GM12878 (cell line): ENCODE data around the gene S100A7. TPM values are rescaled to one million over a fixed set of nuclear protein-coding genes. Genes with fewer than 3 reads are reported as not detected.

Experiments used
- ATAC-seq: fragments of 200-7000 bp; cut with Tn5 transposase; 3 replicates; pipeline ENCODE4 v1.9.1; 2020; ENCODE audit warnings: mild to moderate bottlenecking, moderate library complexity
- BruUV-seq: library from RNA; stranded (reverse); fragments of 400-500 nt; replicated peaks from 2 replicates; lab custom pipeline; 2021; lab: Mats Ljungman, UMichigan
- CTCF ChIA-PET: fragments of 300-600 bp; sonication (Branson Sonifier 250); formaldehyde crosslinking; extraction: SDS; loops from one replicate; lab custom pipeline; 2021; ENCODE audit warnings: inconsistent platforms; lab: Yijun Ruan, JAX
- POLR2A ChIA-PET: fragments of 350-600 bp; formaldehyde crosslinking; extraction: SDS; loops from one replicate; lab custom pipeline; 2021; ENCODE audit warnings: inconsistent platforms; lab: Charles Lee
- RAD21 ChIA-PET: fragments of 300-600 bp; sonication (Branson Sonifier 250); formaldehyde crosslinking; loops from one replicate; lab custom pipeline; 2023; ENCODE audit warnings: antibody characterized with exemption; ENCODE audit not compliant: unreplicated experiment; lab: Charles Lee
- SMC1A ChIA-PET: fragments of 300-600 bp; sonication (Branson Sonifier 250); formaldehyde crosslinking; loops from one replicate; lab custom pipeline; 2023; ENCODE audit not compliant: unreplicated experiment, uncharacterized antibody; lab: Charles Lee
- DNase-seq: peaks from one replicate; pipeline ENCODE4 v3.0.0-alpha.2; 2011; ENCODE audit warnings: low read depth, low spot score
- FAIRE-seq: peaks from 3 replicates; lab custom pipeline; 2011; peaks lifted over from hg19 to GRCh38; lab: Jason Lieb, UNC
- H2AFZ ChIP-seq: 2 replicates; pipeline ENCODE4 v1.6.0; 2011; ENCODE audit warnings: low read depth, low read length, control low read depth; ENCODE audit not compliant: control insufficient read depth
- H3K27ac ChIP-seq: 2 replicates; pipeline ENCODE4 v1.5.1; 2011; ENCODE audit warnings: control low read depth; ENCODE audit not compliant: control insufficient read depth, insufficient read depth
- H3K27me3 ChIP-seq, 2 experiments: replicated peaks in 1 of 2; 2 replicates each; pipeline versions ENCODE4 v1.6.0 to v1.6.1; 2011; ENCODE audit warnings: low read length in 1 of 2; ENCODE audit not compliant: control insufficient read depth in 2 of 2, insufficient read depth in 2 of 2
- H3K36me3 ChIP-seq, 2 experiments: 2 replicates each; pipeline ENCODE4 v1.5.1; 2011; ENCODE audit warnings: low read length in 1 of 2; ENCODE audit not compliant: control insufficient read depth in 2 of 2, insufficient read depth in 2 of 2
- H3K4me1 ChIP-seq: 2 replicates; pipeline ENCODE4 v1.6.1; 2011; ENCODE audit warnings: mild to moderate bottlenecking, low read length, moderate library complexity, mixed read lengths; ENCODE audit not compliant: control insufficient read depth, insufficient read depth
- H3K4me2 ChIP-seq: 2 replicates; pipeline ENCODE4 v1.6.0; 2011; ENCODE audit warnings: control low read depth; ENCODE audit not compliant: control insufficient read depth, insufficient read depth
- H3K4me3 ChIP-seq: fragments of 200-600 bp; sonication (generic); 2 replicates; pipeline ENCODE4 v1.5.1; 2016
- H3K79me2 ChIP-seq: 2 replicates; pipeline ENCODE4 v1.6.0; 2011; ENCODE audit warnings: low read length; ENCODE audit not compliant: control insufficient read depth, insufficient read depth
- H3K9ac ChIP-seq: 2 replicates; pipeline ENCODE4 v1.8.0; 2011; ENCODE audit warnings: low read length, control low read depth, mixed read lengths; ENCODE audit not compliant: control insufficient read depth, insufficient read depth
- H3K9me3 ChIP-seq: replicated peaks from 3 replicates; pipeline ENCODE4 v1.5.1; 2011; ENCODE audit warnings: mild to moderate bottlenecking, low read length; ENCODE audit not compliant: control insufficient read depth, insufficient read depth
- H4K20me1 ChIP-seq: 2 replicates; pipeline ENCODE4 v1.6.0; 2011; ENCODE audit not compliant: control insufficient read depth, insufficient read depth
- CHD4 ChIP-seq: fragments of 200-600 bp; sonication (generic); IDR thresholded peaks from 2 replicates; pipeline ENCODE4 v1.6.1; 2016; ENCODE audit warnings: mild to moderate bottlenecking
- FOS ChIP-seq: IDR thresholded peaks from 3 replicates; pipeline ENCODE4 v1.6.1; 2011; ENCODE audit warnings: borderline replicate concordance; ENCODE audit not compliant: insufficient read length; ENCODE audit errors: extremely low read depth
- FOXK2 ChIP-seq: fragments of 450-650 bp; IDR thresholded peaks from 2 replicates; pipeline ENCODE4 v1.6.1; 2017; ENCODE audit warnings: mild to moderate bottlenecking, moderate library complexity
- GATAD2B ChIP-seq: fragments of 450-650 bp; conservative IDR thresholded peaks from 2 replicates; pipeline ENCODE4 v1.6.1; 2017; ENCODE audit warnings: low read depth, mild to moderate bottlenecking, moderate library complexity
- HDAC6 ChIP-seq: fragments of 200-600 bp; sonication (generic); IDR thresholded peaks from one replicate; pipeline ENCODE4 v1.8.0; 2017; ENCODE audit warnings: antibody characterized with exemption; ENCODE audit not compliant: unreplicated experiment
- KDM1A ChIP-seq: fragments of 200-600 bp; sonication (generic); IDR thresholded peaks from 2 replicates; pipeline ENCODE4 v1.6.1; 2016; ENCODE audit warnings: borderline replicate concordance
- NR2F1 ChIP-seq: fragments of 450-650 bp; conservative IDR thresholded peaks from 2 replicates; pipeline ENCODE4 v1.6.1; 2017; ENCODE audit warnings: mild to moderate bottlenecking
- STAT1 ChIP-seq: fragments of 450-650 bp; conservative IDR thresholded peaks from 2 replicates; pipeline ENCODE4 v1.6.1; 2014; ENCODE audit warnings: antibody characterized with exemption, mild to moderate bottlenecking
- YBX1 ChIP-seq: fragments of 450-650 bp; IDR thresholded peaks from 2 replicates; pipeline ENCODE4 v1.6.1; 2016; ENCODE audit warnings: antibody characterized with exemption
- ZNF274 ChIP-seq: IDR thresholded peaks from one replicate; pipeline ENCODE4 v1.8.0; 2011; ENCODE audit not compliant: insufficient read length, insufficient read depth
- ZZZ3 ChIP-seq: IDR thresholded peaks from 2 replicates; pipeline ENCODE4 v1.6.1; 2011; ENCODE audit warnings: low read depth; ENCODE audit not compliant: control insufficient read depth, insufficient read length
- WGBS: methylation state at CpG from one replicate; pipeline ENCODE4 v1.1.6; 2016; ENCODE audit warnings: low lambda C conversion rate; ENCODE audit not compliant: insufficient replicate concordance, insufficient coverage; ENCODE audit errors: missing lambda C conversion rate; 5-methylcytosine and 5-hydroxymethylcytosine counted together
- in situ Hi-C: fragments of 300-500 bp; cut with MboI; formaldehyde crosslinking; loops from 9 replicates; pipeline ENCODE4 v1.14.3; 2018; ENCODE audit warnings: mixed read lengths
- intact Hi-C: fragments of 100-400 bp; cut with micrococcal nuclease; formaldehyde crosslinking; loops from one replicate; pipeline ENCODE4 v1.14.2; 2022; ENCODE audit not compliant: unreplicated experiment
- polyA plus RNA-seq, 11 experiments: library from polyadenylated mRNA; depleted of rRNA in 4 of 11; unstranded in 6 of 11; stranded (reverse) in 5 of 11; fragments of >200 nt; fragmentation: Nextera tagmentation in 4 of 11; fragmentation: Illumina TruSeq in 1 of 11; extraction: Ambion mirVana in 4 of 11; extraction: Trizol in 1 of 11; gene quantifications; 1 replicate in 1 of 11; 2 replicates in 10 of 11; pipeline versions ENCODE4 v1.2.1 to v1.2.3, GENCODE V29; 2011 to 2016; ENCODE audit warnings: inconsistent platforms in 2 of 11, missing spikeins in 2 of 11, low read depth in 1 of 11
- total RNA-seq, 4 experiments: library from RNA; depleted of rRNA in 3 of 4; stranded (reverse); fragments of >200 nt in 3 of 4; fragmentation: Illumina TruSeq in 1 of 4; extraction: Trizol in 1 of 4; gene quantifications; 2 replicates each; pipeline versions ENCODE4 v1.2.1 to v1.2.3, GENCODE V29; 2013 to 2021
- TF ChIP-seq, protein P1 (sequence below): fragments of 450-650 bp; IDR thresholded peaks from 2 replicates; pipeline ENCODE4 v1.6.1; 2014; ENCODE audit warnings: mild to moderate bottlenecking
- TF ChIP-seq, protein P2 (sequence below): fragments of 450-650 bp; IDR thresholded peaks from 2 replicates; pipeline ENCODE4 v1.6.1; 2017; ENCODE audit warnings: borderline replicate concordance
- TF ChIP-seq, protein P3 (sequence below): fragments of 450-650 bp; formaldehyde crosslinking; IDR thresholded peaks from 2 replicates; pipeline ENCODE4 v1.5.0; 2022; ENCODE audit warnings: mild to moderate bottlenecking, missing genetic modification characterization
- TF ChIP-seq, protein P4 (sequence below): fragments of 150-350 bp; IDR thresholded peaks from 2 replicates; pipeline ENCODE4 v1.6.1; 2014; ENCODE audit warnings: mild to moderate bottlenecking, low read depth, low read length

S100A7 gene
- total and polyA plus RNA-seq, 10 of the 15 experiments (the other 5 are each of a cell fraction or from before 2014, with no cell fraction given): not detected

DNA sequence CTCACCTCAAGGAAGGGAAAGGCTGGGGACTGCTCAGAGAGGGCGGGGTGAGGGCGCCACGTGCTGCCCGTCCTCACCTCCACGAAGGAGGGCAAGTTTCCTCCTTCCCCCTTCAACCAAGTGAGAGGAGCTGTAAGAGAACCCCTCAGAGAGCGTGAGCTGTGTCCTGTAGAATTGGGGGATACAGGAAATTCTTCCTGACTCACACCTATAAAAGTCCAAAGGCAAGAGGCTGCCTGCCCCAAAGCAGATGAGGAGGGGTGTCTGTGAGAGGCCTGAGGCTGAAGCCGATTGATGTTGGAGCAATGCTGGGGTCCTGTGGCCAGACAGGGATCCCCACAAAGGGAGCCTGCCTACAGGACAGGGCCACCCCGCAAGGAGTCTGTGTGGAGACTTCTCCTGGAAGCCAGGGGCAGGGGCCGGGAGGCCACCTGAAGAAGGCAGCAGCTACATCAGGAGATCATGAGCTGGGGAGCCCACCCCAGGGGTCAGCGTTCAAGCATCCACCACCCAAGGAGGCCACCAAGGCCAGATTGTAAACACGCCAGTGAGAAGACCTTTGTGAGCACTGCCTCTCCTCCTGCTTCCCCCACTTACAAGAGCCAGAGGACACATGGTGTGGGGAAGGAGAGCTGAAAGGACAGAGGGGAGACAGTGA, 47.6 kb upstream of the S100A7 start (continued):
- no peak for TF ChIP-seq KDM1A

DNA sequence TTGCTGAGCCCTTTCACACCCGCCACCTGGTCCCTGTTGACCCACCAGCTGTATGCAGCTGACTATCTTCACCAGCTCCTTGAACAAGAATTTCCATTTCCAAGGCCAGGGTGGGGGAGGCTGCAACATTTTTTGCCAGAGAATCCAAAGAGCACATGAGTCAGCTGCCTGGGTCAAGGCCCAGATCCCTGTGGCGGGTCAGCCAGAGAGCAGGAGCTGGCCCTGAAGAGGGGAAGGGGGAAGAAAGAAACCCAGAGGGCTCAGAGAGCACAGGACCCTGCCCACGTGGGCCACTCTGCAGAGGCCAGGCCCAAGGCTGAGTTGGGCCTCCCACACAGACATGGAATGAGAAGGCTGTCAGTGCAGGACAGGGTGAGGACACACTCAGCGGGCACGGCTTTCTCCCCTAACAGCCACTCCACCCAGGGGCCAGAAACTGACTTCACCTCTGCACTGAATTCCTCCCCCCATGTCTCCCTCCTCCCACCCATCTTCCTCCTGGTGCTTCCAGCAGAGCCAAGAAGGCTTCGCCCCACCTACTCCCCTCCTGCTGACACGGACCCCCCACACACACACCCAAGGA, 46.5 kb upstream of the S100A7 start:
- Histone ChIP-seq H3K27me3 (no peaks in the 10 kb centered on the region), H2AFZ (no peak overlapping the region), H3K79me2 (no peaks in the 10 kb centered on the region), H3K9me3 (no peaks in the 10 kb centered on the region), H3K9ac (no peak overlapping the region), H3K4me2 (no peak overlapping the region), H3K36me3 (no peaks in the 10 kb centered on the region), H3K4me1 (no peaks in the 10 kb centered on the region), H4K20me1 (no peaks in the 10 kb centered on the region), H3K4me3 (no peak overlapping the region), H3K27ac (no peak overlapping the region)
- no TSS peak for BruUV-seq
- ChIA-PET CTCF (interaction anchor here (0.5 to 7.3 kb wide), 8 partner anchors 9 to 173 kb away, joined by 3 to 191 read pairs (median 3); partner anchors contain the start of gene S100A13), SMC1A (interaction anchor here (1.0 kb wide), 2 partner anchors 14 to 61 kb away, joined by 3 read pairs; no protein-coding TSS in a partner anchor), RAD21 (interaction anchor here (1.2 kb wide), 1 partner anchor 28 kb away, joined by 3 read pairs; the partner anchor contains the start of gene S100A6), POLR2A (no interaction called here)
- DNase-seq (no peak), FAIRE-seq (no peak), ATAC-seq (no peak)
- 32% methylated on average over 6 of the region's 7 CpGs for WGBS
- in situ Hi-C loops: loop anchor here (5.0 to 10.0 kb wide), 2 partner anchors 55 to 488 kb away; partner anchors contain the start of gene RPS27
- intact Hi-C loops: no loop called here
- TF ChIP-seq GATAD2B (no peak), STAT1 (no peak), HDAC6 (no peak), NR2F1 (no peak), ZZZ3 (no peak), FOS (no peak), ZNF274 (no peak), FOXK2 (no peak), CHD4 (no peak), YBX1 (no peak)
- TF ChIP-seq, protein P1, sequence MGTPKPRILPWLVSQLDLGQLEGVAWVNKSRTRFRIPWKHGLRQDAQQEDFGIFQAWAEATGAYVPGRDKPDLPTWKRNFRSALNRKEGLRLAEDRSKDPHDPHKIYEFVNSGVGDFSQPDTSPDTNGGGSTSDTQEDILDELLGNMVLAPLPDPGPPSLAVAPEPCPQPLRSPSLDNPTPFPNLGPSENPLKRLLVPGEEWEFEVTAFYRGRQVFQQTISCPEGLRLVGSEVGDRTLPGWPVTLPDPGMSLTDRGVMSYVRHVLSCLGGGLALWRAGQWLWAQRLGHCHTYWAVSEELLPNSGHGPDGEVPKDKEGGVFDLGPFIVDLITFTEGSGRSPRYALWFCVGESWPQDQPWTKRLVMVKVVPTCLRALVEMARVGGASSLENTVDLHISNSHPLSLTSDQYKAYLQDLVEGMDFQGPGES: no peak
- TF ChIP-seq, protein P2, sequence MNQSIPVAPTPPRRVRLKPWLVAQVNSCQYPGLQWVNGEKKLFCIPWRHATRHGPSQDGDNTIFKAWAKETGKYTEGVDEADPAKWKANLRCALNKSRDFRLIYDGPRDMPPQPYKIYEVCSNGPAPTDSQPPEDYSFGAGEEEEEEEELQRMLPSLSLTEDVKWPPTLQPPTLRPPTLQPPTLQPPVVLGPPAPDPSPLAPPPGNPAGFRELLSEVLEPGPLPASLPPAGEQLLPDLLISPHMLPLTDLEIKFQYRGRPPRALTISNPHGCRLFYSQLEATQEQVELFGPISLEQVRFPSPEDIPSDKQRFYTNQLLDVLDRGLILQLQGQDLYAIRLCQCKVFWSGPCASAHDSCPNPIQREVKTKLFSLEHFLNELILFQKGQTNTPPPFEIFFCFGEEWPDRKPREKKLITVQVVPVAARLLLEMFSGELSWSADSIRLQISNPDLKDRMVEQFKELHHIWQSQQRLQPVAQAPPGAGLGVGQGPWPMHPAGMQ: no peak
- TF ChIP-seq, protein P3, sequence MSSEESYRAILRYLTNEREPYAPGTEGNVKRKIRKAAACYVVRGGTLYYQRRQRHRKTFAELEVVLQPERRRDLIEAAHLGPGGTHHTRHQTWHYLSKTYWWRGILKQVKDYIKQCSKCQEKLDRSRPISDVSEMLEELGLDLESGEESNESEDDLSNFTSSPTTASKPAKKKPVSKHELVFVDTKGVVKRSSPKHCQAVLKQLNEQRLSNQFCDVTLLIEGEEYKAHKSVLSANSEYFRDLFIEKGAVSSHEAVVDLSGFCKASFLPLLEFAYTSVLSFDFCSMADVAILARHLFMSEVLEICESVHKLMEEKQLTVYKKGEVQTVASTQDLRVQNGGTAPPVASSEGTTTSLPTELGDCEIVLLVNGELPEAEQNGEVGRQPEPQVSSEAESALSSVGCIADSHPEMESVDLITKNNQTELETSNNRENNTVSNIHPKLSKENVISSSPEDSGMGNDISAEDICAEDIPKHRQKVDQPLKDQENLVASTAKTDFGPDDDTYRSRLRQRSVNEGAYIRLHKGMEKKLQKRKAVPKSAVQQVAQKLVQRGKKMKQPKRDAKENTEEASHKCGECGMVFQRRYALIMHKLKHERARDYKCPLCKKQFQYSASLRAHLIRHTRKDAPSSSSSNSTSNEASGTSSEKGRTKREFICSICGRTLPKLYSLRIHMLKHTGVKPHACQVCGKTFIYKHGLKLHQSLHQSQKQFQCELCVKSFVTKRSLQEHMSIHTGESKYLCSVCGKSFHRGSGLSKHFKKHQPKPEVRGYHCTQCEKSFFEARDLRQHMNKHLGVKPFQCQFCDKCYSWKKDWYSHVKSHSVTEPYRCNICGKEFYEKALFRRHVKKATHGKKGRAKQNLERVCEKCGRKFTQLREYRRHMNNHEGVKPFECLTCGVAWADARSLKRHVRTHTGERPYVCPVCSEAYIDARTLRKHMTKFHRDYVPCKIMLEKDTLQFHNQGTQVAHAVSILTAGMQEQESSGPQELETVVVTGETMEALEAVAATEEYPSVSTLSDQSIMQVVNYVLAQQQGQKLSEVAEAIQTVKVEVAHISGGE: no peak
- TF ChIP-seq, protein P4, sequence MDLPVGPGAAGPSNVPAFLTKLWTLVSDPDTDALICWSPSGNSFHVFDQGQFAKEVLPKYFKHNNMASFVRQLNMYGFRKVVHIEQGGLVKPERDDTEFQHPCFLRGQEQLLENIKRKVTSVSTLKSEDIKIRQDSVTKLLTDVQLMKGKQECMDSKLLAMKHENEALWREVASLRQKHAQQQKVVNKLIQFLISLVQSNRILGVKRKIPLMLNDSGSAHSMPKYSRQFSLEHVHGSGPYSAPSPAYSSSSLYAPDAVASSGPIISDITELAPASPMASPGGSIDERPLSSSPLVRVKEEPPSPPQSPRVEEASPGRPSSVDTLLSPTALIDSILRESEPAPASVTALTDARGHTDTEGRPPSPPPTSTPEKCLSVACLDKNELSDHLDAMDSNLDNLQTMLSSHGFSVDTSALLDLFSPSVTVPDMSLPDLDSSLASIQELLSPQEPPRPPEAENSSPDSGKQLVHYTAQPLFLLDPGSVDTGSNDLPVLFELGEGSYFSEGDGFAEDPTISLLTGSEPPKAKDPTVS: no peak
